NCI-H2196 (cell line): ENCODE results near the gene COL8A1.
"Not testable (repeated sequence)": the region's sequence is repeated elsewhere in the genome, so short reads cannot be mapped to it uniquely, and the experiment has no call there.

Experiments
- DNase-seq: peaks from one replicate; lab custom pipeline; 2025; ENCODE audit not compliant: unreplicated experiment; lab: John Stamatoyannopoulos, UW

The COL8A1 gene

DNA sequence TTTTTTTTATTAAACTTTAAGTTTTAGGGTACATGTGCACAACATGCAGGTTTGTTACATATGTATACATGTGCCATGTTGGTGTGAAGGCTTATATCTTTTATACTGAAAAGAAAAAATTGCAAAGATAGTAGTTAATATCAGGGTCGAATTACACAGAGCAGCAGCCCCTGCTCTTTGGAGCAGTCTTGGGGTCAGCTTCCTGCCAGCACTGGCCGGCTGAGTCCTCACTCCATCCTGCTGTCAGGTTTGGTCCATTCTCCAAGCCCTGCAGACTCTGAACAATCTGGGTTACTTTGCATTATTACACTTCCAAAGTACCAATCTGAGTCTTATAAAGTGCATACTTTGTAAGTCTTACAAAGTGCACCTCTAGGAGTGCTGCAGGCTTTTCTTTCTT is 66.0 kb downstream of the COL8A1 start:
- DNase-seq: no peak

DNA sequence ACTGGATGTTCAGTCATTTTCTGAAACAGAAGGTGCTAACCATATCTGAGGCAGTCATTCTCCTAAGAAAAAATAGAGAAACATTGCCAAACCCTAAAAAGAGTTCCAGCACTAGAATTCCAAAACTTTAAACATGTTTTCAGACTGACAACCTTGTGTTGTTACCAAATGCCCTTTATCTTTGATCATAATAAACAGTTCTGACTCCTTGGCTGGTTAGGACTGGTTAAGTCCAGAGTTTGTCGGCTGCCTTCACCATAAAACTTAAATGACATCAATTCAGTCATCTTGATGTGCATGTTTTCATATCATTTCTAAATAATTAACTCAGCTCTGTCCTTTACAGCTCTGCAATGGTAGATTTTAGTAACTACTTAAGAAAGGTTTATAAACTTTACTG is 68.0 kb downstream of the COL8A1 start:
- no peak for DNase-seq

DNA sequence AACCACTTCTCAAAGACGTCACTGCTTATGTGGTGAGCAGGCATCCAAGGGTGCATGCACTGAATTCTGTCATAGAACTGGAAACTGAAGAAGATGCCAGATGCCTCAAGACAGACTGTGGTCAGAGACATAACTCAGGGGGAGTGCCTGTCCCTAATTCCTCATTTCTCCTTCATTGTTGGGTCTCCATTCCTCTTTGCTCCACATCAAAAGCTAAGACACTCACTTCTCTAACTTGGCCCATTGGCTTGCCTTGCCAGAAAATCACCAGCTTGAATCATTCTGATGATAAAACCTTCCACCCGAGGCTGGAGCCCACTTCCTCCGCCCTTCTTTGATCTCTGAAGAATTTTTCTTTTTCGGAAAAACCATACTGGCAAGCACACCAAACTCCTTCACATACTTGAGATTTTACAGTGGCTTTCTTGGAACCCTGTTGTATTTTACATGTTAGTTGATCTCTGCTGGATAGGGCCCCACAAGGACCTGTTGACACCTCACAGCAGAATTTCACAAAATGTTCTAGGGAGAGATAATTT is 69.9 kb downstream of the COL8A1 start:
- DNase-seq: no peak

DNA sequence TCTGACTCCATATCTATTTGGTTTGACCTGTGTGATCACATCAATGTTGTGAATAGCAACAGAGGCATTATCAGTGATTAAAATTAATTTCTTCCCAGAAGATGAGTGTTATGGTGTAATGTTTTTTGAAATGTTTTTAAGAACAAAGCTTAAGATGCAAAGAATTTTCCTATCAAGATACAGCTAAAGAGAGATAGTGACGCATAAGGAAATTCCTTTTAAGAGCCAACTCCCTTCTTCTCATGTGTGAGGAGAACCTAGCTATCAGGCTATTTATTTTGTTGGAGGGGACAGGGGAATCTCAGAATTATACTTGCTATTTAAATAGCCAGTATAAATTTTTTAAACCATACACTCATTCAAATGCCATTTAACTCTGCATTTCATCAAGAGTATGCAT is 71.3 kb downstream of the COL8A1 start:
- no peak for DNase-seq

DNA sequence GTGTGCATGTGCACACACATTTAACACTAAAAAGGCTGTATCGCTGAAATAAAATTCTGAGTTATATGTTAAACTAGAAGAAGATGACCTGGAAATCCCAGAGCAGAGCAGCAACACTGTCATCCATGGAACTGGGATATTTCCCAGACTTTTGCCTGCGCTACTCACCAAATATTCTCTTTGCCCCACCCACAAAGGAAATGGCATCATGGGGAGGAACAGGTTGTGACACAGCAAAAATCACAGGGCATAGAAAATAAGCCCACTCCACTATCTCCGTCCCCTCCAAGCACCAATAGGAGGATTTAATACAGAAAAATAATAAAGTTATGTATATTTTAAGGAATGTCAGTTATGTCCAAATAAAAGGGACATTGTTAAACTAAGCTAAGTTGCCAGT is 71.7 kb downstream of the COL8A1 start:
- DNase-seq: no peak

GRCh38 chr3:99711351-99711750 is 73.0 kb downstream of the COL8A1 start:
- no peak for DNase-seq

DNA sequence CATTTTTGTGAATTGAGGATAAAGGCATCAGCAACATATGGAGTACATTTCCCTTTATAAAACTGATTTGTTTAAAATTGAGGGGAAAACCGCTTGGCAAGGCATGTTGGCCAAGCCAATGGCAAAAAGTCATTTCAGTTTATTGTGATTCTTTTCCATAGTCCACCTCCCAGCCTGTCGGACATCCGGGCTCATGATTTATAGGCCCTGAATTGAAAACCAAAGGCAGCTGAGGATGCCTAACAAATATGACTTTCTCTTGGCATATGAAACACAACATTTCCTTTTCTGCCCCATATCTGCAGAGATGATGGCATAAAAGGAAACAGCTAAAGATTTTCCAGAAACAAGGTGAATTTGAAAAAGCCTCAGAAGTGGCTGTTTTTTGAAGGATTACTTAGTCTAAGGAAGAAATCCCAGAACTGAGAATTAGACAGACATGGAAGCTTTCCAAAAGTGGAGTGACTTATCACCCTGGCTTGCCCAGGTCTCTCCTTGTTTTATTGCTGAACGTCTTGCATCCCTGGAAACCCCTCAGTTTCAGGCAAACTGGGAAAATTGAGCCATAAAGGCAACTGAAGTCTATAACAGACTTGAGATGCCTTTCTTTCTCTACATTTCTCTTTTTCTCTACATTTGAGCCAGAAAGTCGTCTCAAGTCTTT is 74.0 kb downstream of the COL8A1 start:
- no peak for DNase-seq

DNA sequence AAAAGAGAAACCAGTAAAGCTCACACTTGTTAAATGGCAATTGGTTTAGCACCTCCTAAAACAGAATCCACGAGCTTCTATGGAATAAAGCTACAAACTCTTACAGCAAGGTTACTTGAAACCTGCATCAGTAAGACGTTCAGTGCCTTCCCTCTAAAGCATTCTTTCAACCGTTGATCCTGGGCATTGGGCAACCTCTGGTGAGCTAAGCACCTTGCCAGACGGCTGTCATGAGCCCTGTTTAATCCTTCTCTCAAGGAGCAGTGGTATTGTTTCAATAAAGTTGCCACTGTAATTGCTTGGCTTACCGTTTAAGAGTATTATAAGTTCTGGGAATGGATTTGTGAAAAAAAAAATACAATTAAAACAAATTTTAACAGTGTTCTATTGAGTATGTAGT is 75.0 kb downstream of the COL8A1 start:
- DNase-seq: no peak

DNA sequence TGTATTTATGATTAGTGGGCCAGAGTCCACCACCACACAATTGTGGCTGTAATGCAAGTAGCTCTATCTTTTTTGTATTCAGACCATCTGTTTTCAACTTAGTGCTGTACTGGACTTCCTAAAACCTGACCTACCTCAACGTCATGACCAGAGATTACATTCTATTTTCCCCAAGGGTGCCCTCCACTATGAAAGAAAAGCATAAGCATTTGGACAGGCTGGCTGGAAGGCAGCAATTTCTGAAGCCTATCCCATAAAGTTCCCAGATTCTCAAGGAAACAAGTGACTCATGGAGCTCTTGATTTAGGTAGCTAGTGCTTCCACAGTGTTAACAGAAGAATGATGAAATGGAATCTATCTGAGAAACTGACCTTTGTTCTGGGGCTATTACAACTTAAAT is 75.8 kb downstream of the COL8A1 start:
- DNase-seq: no peak

DNA sequence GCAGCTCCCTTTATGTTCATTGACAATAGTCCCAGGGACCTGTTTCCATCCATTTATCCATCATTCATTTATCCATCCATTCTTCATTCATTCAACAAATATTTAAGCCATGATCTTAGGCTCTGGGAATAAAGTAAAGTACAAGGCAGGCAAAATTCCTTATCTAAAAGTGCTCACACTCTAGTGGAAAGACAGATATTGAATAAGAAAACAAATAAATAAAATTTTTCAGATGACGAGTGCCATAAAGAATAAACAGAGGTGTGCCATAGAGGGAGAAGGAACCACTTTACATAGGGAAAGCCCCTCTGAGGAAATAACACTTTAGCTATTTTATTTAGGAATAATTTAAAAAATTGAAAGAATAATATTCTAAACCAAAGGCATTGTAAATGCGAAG is 76.2 kb downstream of the COL8A1 start:
- DNase-seq: no peak

DNA sequence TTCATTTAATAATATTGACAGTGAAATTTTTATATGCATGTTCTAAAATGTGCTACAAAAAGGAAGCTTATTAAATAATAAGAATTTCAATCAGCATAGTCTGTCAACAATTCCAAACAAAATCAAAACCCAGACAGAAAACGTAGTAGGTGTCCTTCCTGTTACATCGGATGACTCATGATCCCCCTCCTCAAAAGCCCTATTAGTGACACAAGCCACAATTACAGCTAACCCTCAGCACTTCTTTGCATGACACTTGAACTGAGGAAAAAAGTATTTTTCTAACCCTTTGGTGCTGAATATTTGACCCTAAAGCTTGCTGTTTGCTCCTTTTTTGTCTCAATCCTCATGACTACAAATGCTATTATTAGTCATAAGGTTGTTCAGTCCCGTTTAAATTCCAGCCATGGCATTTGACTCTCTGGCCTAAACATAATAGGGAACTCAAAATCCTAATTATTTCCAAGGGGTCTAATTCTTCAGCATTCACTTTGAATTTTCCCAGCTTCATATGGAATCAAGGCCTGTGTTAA is 78.1 kb downstream of the COL8A1 start:
- DNase-seq: no peak

DNA sequence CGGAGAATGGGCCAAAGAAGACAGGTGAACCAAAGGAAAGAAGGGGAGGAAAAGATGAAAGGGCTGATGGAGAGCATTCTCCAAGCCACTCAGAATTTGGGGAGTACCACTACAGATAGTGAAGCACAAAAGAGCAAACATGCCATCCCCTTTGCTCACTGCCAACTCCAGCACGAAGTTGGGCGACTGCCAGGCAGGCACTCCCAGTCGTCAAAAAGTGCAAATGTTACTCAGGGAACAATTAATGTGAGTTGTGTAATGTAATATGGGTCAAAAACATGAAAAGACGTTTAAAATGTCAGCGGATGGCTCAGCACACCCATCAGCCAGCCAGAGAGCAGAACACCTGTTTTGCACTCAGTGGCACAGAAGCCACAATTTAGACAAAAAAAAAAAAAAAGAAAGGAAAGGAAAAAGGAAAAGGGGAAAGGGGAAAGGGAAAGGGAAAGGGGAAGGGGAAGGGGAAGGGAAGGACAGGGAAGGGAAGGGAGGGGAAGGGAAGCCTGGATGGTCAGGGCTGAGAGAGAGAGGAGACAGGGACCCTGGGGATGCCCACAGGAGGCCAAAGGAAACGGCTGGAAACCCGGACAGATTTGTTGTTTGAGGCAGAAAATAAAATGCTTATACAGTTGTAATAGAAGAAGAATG is 82.7 kb downstream of the COL8A1 start:
- DNase-seq: no peak

DNA sequence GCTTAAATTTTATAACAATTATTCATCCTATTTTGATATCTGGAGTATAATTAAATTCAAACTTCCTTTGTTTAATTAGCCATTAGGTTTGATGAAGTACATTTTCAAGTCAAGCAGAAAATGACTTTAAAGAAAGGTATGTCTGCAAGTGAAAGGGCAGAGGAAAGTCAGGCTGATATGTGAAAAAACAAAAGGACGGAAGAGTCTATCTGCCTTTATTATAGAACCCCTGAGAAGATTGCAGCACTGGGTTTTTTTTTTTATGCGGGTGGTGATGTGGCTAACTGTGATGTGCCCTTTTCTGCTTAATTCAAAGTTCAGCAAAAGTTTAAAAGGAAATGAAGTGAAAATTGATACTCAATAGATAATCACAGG is 83.2 kb downstream of the COL8A1 start:
- no peak for DNase-seq

DNA sequence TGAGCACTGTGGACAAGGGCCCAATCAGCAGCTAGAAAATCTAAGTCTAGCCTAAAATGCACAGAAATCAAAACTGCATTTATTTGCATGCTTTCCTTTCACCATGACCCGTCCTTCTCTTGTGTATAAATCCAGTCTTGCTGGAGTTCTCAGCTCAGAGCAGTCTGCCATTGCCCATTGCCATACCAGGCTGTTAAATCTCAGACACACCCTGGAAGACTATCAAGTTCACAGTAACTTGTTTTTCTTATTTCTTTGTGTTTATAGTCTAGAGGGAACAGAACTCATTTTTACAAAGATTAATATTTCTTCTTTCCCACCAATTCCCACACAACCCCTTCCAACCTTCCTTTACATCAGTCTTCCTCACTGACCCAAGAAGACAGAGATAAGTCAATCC is 85.9 kb downstream of the COL8A1 start:
- no peak for DNase-seq

GRCh38 chr3:99730870-99731269 is 92.5 kb downstream of the COL8A1 start:
- DNase-seq: no peak

GRCh38 chr3:99731499-99731898 is 93.1 kb downstream of the COL8A1 start:
- no peak for DNase-seq

DNA sequence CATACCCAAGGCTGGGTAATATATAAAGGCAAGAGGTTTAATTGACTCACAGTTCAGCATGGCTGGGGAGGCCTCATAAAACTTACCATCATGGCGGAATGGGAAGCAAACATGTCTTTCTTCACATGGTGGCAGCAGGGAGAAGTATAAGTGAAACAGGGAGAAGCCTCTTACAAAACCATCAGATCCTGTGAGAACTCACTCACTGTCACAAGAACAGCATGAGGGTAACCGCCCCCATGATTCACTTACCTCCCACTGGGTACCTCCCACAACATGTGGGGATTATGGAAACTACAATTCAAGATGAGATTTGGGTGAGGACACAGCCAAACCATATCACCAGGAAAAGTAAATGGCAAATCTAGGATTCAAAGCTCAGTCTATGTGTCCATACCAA is 102.0 kb downstream of the COL8A1 start:
- DNase-seq: not testable (repeated sequence)

DNA sequence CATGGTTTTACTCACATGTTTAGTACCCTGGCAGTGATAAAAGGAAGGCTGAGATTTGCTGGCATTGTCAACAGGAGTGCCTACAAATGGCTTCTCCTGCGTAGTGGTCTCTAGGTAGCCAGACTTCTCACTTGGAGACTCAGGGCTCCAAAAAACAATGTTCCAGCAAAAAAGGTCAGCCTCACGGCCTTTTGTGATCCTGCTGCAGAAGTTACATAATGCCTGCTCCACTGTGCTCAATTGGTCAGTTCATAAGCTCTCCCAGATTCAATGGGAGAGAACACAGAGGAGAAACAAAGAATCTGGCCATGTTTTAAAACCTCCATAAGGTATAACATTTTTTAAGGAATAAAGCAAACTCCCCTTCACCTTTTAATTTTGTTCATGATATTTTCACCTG is 103.2 kb downstream of the COL8A1 start:
- no peak for DNase-seq

- no peak for DNase-seq
These were observed 109.5 kb downstream of the COL8A1 start for GRCh38 chr3:99747915-99748314.

- no peak for DNase-seq
These were observed 113.3 kb downstream of the COL8A1 start for GRCh38 chr3:99751649-99752048.

- DNase-seq: peak; percentile 52
These were observed 115.0 kb downstream of the COL8A1 start for GRCh38 chr3:99753268-99753975.

DNA sequence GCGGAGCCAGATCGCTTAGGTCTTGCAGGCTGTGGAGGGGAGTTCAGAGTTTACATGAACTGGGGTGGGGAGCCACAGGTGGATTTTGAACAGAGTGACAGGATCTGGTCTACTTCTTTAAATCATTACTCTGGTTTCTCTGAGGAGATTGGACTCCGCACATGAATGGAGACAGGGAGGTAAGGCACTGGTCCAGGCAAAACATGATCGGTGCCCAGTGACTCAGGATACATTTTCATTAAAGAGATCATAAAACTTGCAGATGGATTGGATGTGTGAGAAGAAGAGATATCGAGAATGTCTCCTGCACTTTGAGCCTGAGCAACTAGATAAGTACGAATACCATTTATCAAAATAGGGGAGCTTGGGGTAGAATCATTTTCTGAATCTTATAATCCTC is 117.4 kb downstream of the COL8A1 start:
- no peak for DNase-seq
